HG03280 (cell line): ENCODE measurements around the gene ROR1.
"Not testable (repeated sequence)": the region's sequence is repeated elsewhere in the genome, so short reads cannot be mapped to it uniquely, and the experiment has no call there.

Experiments
- ATAC-seq: cut with Tn5 transposase; IDR thresholded peaks from one replicate; pipeline ENCODE4 v1.9.1; 2021; ENCODE audit warnings: mild to moderate bottlenecking, moderate library complexity; ENCODE audit not compliant: unreplicated experiment

The ROR1 gene

DNA sequence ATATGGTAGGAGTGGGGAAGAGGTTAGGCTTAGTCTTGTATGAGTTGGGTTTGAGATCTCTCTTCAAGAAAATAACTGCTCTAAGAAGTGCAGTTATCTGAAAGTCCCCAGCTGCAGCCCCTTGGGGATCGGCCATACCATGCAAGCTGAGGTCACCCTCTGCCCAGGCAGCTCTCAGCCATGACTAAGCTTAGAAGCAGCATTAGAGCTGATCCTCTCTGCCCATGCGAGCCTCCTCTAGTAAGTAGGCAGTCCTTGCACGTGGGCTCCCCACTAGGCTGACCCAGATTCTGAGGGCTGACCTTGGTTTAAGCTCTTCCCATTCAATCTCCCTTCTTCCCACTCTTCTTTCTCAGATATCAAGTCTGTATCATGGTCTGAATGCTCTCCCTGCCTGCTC, 308.6 kb downstream of the ROR1 start:
- ATAC-seq, result no peak

DNA sequence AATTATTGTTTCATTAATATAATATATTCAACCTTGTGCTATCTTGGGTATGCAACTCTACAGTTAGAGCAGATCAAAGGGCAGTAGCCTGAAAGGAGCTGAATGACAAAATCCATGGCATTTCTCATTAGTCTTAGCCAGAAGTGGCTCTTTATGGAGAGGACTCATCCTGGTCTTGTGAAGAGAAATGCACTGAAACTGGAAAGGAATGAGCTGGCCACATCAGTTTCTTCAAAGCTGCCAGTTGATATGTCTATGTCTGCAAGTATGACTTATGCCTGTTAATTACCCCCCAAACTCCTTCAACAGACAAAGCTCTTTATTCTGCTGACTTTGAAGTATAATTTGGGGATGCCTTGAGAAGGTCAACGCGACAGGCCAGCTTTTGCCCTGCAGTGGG, 310.6 kb downstream of the ROR1 start:
- no peak for ATAC-seq

DNA sequence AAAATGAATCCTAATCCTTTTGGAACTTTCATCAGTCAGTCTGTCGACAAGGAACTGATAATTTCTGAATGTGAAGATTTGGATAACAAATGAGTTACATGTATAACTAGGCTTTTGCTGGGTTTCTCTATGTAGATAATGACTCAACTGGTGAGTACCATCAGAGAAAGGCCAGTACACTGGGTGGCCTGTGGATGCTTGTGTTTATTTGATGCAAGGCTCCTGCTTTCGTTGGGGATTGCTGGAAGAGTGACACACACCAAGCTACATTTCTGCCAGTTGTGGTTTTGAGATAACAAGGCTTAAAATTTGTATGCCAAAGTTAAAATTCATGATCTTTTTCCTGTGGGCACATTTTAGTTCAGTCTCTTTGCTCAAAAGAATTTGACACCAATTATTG, 314.0 kb downstream of the ROR1 start:
- ATAC-seq, result no peak

GRCh38 chr1:64090436-64090835, 316.6 kb downstream of the ROR1 start:
- no peak for ATAC-seq

GRCh38 chr1:64092851-64093371, 319.1 kb downstream of the ROR1 start:
- no peak for ATAC-seq

GRCh38 chr1:64093941-64094340, 320.1 kb downstream of the ROR1 start:
- ATAC-seq, result no peak

DNA sequence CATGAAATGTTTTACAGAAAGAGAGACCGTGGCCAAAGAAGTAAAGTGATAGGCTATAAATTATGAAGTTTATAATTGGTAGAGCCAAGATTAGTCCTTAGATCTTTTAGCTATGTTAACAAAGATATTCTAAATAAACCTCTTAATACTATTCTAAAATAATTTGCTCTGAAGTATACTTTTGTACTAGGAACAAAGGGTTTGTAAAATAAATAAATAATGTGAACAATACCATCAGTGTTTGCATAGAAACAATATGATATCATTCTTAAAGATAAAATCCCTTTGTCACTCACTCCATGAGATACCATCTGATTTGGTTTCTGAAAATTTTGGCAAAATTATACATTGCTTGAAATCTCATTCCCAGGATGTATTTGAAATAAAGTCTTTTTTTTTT, 322.0 kb downstream of the ROR1 start:
- no peak for ATAC-seq

DNA sequence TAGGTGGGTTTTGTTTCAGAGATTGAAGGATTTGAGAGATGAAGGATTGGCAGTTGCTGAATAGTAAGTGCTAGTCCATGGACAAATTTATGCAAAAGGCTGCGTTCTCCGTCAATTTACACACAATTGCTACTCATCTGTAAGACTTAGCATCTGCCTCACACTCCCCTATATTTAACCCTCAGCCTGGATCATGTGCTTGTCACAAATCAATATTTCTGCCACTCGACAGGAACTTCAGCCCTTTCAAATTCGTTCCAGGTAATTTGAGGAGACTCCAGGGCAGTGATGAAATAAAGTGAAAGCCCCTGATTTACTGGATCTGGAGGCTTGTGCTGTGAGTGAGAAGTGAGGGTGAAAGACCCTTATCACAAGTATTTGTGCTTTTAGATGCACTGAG, 324.0 kb downstream of the ROR1 start:
- no peak for ATAC-seq

DNA sequence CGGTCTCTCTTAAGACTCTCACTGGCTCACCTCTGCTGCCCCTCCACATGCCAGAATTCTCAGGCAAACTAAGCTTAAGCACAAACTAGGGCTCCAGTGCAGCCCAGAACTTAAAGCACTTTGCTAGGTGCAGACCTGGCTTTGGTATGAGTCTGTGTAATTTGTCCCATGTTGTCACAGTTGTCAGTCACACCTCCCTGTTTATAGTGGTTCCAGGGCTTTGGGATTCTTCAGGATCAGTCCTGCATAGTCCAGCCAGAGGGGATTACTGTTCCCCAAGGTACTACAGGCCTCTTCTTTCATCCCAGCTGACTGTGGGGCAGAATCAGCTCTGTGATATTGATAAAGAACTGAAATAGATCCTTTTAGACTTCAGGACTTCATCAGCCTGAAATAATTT, 324.6 kb downstream of the ROR1 start:
- ATAC-seq, result no peak

- ATAC-seq, result no peak
Observed at GRCh38 chr1:64098846-64099582, 325.2 kb downstream of the ROR1 start.

DNA sequence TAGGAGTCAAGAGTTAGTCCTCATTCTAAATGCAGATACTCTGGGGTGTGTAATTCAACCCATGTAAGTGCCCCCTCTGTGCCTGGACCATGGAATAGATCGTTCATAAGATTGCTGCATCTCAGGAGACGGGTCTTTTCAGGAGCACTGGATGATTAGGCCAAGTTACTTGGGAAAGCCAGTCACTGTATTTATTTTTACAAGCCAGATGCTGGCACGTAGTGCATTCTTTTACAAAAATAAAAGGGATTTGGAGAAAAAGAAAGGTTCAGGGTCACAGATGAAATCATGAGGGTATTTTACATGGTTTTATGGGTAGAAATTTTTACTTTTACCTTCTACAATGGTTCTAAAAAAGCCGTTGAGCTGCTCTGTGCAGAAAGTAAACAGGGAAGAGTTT, 327.0 kb downstream of the ROR1 start:
- no peak for ATAC-seq

GRCh38 chr1:64104585-64104984, 330.8 kb downstream of the ROR1 start:
- ATAC-seq, result not testable (repeated sequence)

DNA sequence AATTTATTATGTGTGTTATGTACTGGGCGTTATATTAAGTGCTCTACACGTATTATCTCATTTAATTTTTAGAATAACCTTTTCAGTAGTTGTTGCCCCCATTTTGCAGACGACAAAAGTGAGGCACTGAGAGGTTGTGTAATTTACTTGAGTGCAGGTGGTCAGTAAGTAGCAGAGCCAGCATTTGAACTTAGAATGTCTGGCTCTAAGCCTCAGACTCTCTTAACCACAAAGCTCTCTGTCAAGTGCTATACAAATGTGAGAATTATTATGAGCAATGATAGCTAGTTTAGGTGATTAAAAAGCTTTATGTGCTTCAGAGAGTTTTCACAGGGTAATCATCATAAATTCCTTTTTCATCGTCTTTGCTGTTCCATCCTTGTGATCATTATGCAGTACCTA, 333.3 kb downstream of the ROR1 start:
- ATAC-seq, result no peak

DNA sequence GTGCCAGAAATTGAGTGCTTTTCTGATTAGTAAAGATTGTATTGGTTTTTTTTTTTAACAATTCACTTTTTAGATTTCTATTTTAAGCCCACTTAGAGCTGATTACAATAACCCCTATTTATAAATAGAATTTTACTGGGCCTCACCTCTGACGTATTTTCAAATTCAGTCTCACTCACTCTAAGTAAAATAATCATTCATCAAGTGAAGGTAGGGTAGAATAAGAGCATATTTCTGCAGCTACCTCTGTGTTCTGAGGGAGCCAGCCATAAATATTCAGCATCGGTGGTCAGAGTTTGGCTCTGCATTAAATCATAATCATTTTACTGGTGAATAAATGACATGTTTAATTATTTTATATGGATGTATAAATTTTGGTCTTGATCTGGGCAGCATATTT, 333.8 kb downstream of the ROR1 start:
- no peak for ATAC-seq

DNA sequence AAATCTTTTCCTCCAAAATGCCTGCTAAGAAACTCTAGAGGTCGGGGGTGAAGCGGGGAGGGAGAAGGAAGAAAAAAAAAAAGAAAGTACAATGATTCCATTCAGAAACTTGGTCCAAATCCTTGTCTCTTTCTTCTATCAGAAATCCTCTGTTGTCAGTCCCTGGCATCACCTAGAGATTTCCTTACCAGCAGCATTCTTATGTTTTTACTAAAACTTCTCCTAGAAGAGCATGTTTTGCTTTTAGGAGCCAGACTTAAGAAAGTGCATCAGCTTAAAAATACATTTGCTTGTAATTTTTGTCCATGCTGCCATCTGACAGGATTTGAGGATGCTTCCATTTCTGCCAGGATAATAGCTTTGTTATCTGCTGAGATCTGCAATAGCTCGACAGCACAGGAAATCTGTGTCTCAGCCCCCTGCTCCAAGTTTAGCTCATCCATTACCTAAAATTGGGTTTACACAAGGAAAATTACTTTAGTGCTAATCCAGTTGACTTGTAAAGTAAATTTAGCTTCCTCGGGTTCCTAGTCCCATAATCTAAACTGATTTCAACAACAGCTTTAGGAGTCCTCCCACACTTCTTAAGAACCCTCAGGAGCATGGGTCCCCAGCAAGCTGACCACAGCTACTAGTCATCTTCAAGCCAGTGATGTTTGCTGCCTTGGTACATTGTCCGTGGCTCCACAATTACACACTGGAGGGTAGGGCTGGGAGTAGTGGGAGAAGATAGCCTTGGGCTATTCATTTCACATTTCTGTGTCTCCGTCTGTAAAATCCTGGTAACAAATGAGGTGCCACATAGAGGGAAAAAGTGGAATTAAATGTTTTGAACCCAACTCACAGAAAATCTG, 337.3 kb downstream of the ROR1 start:
- no peak for ATAC-seq

DNA sequence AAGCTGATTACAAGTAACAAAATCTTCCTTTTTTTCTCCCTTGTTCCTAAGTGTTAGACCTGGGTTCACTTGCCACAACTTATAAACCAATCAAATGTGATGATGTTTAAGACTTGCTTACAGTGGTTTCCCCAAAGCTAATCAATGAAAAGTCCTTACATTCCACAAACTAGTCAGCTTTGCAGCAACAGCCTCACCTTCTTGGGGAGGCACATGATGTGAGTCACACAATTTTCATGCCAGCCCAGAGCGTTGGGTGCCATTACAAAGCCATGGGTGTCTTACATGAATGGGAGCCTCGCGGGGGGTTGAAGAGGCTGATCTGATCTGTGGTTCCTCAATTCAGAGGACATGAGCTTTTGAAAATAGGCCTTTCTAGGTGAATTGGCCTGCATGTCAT, 338.0 kb downstream of the ROR1 start:
- ATAC-seq, result no peak

- ATAC-seq, result no peak
Observed at GRCh38 chr1:64112281-64112680, 338.5 kb downstream of the ROR1 start.

DNA sequence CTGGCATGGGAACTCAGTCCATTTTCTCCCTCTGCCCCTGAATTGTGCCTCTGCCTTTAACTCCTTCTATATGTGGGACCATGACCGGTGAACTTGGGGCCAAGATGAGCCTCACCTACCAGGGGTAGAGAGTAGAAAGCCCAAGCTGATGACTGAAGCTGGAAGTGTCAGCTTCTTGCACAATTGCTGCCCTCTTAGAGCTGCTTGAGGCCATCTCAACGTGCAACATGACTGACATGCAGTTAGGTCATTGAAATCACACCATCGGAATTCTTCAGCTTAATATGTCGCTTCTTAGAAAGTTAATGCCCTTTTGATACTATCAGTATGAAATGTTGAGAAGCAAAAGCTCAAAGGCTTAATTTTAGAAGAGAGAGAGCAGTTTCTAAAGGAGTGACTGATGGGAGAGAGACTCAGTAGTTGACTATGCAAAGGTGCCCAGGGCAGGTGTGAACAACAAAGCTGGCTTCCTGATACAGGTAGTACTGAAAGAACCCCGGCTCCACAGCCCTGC, 340.3 kb downstream of the ROR1 start:
- no peak for ATAC-seq

- no peak for ATAC-seq
Observed at GRCh38 chr1:64116537-64116936, 342.7 kb downstream of the ROR1 start.

DNA sequence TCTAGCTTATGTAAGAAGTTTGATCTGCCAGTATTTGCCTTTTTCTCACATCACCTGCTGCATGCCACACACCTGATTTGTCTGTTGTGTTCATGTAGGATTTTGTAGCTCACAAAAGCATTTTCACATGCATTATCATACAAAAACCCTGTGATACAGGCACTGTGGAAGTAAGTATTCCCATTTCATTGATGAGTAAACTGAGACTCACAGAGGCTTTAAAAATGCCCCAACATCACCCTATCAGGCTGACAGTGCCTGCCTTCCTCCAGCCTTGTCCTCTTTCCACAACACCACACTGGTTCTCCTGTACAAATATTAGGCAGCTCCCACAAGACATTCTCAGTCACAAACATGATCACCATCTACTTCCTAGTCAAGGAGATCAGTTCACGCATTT, 343.7 kb downstream of the ROR1 start:
- ATAC-seq, result no peak

- ATAC-seq, result no peak
Observed at GRCh38 chr1:64121766-64122385, 348.1 kb downstream of the ROR1 start.
